ENCODE measurements around the gene SERPINB4. TPM values are rescaled to one million over a fixed set of nuclear protein-coding genes. Genes with fewer than 3 reads are reported as not detected.

The SERPINB4 gene
- total RNA-seq, 4 donors from 2014 or later: 0.44 to 1.1 (median 0.60) TPM; not detected in 1

GRCh38 chr18:63590966-63591695 lies 52.9 kb downstream of the SERPINB4 start:
- Histone ChIP-seq H3K4me1 (peaks cover 8% of the 10 kb centered on the region), H3K36me3 (no peaks in the 10 kb centered on the region), H3K27ac (no peak overlapping the region), H3K27me3 (no peaks in the 10 kb centered on the region), H3K4me3 (no peak overlapping the region), H3K9me3 (no peaks in the 10 kb centered on the region)
- TF ChIP-seq POLR2A (IDR thresholded peaks at IDR 0.05) (no peak), POLR2AphosphoS5 (IDR thresholded peaks at IDR 0.05) (no peak), CTCF (IDR thresholded peaks at IDR 0.05) (no peak), EP300 (IDR thresholded peaks at IDR 0.05) (no peak)
- no peak for DNase-seq (ENCODE audit: low spot score in 2 of 2)
- 80% methylated on average over 3 of the region's 3 CpGs for WGBS

GRCh38 chr18:63590373-63590772 lies 53.7 kb downstream of the SERPINB4 start:
- Histone ChIP-seq H3K9me3 (no peaks in the 10 kb centered on the region), H3K36me3 (no peaks in the 10 kb centered on the region), H3K4me1 (peaks cover 8% of the 10 kb centered on the region), H3K27ac (no peak overlapping the region), H3K27me3 (no peaks in the 10 kb centered on the region), H3K4me3 (no peak overlapping the region)
- 100% methylated on average over 1 of the region's 2 CpGs for WGBS
- DNase-seq (ENCODE audit: low spot score in 2 of 2): no peak
- TF ChIP-seq POLR2A (IDR thresholded peaks at IDR 0.05) (no peak), CTCF (IDR thresholded peaks at IDR 0.05) (no peak), EP300 (IDR thresholded peaks at IDR 0.05) (no peak), POLR2AphosphoS5 (IDR thresholded peaks at IDR 0.05) (no peak)

GRCh38 chr18:63588909-63589308 lies 55.1 kb downstream of the SERPINB4 start:
- 77% methylated on average over 5 of the region's 5 CpGs for WGBS
- H3K36me3 ChIP-seq: no peaks in the 10 kb centered on the region
- peaks cover 16% of the 10 kb centered on the region for H3K4me1 ChIP-seq
- H3K27me3 ChIP-seq: no peaks in the 10 kb centered on the region
- no peaks in the 10 kb centered on the region for H3K9me3 ChIP-seq
- H3K27ac ChIP-seq: no peak overlapping the region
- DNase-seq (ENCODE audit: low spot score in 2 of 2): no peak
- no peak overlapping the region for H3K4me3 ChIP-seq
- TF ChIP-seq CTCF (IDR thresholded peaks at IDR 0.05): no peak
- TF ChIP-seq POLR2AphosphoS5 (IDR thresholded peaks at IDR 0.05): no peak
- TF ChIP-seq EP300 (IDR thresholded peaks at IDR 0.05): no peak
- TF ChIP-seq POLR2A (IDR thresholded peaks at IDR 0.05): no peak

Other genes starting within 250 kb of the SERPINB4 start
- gene VPS4B, start 221.8 kb downstream of the SERPINB4 start, total RNA-seq: 10 to 100 TPM; 43.7 to 49.8 (median 44.6) TPM
- gene SERPINB5, start 167.3 kb downstream of the SERPINB4 start, total RNA-seq: 100 to 1,000 TPM; 158 to 658 (median 458) TPM
- 10 to 100 TPM; 14.8 to 88.4 (median 79.5) TPM for gene SERPINB12, start 101.9 kb downstream of the SERPINB4 start, total RNA-seq
- gene SERPINB13, start 56.9 kb downstream of the SERPINB4 start, total RNA-seq: 10 to 100 TPM; 10.9 to 21.8 (median 16.8) TPM
- gene SERPINB3, start 17.6 kb upstream of the SERPINB4 start, total RNA-seq: 10 to 100 TPM in 3 of 4 donors, 1 to 10 TPM in 1; 1.5 to 30.1 (median 23.0) TPM
- gene SERPINB11, start 58.7 kb upstream of the SERPINB4 start, total RNA-seq: under 1 TPM in 1 of 4 donors, not detected in 3; 0.45 TPM
- gene SERPINB7, start 131.2 kb upstream of the SERPINB4 start, total RNA-seq: 100 to 1,000 TPM in 2 of 4 donors, 10 to 100 TPM in 2; 24.1 to 214 (median 105) TPM
- 100 to 1,000 TPM in 2 of 4 donors, 10 to 100 TPM in 2; 35.0 to 190 (median 114) TPM for gene SERPINB2, start 243.4 kb upstream of the SERPINB4 start, total RNA-seq

All from suprapubic skin (tissue), 4 donors.